Stimulated activated naive CD4-positive, alpha-beta T cell treated with Interleukin-2 at 50 U/mL for 16 hours (primary cell): ENCODE results near the gene TNFSF9.
"Not testable (repeated sequence)": the region's sequence is repeated elsewhere in the genome, so short reads cannot be mapped to it uniquely, and the experiment has no call there.

Source experiments
- DNase-seq: peaks from one replicate; lab custom pipeline; 2025; lab: John Stamatoyannopoulos, UW

TNFSF9 gene

GRCh38 chr19:6508028-6508771 lies 22.6 kb upstream of the TNFSF9 start:
- DNase-seq, result not testable (repeated sequence)

GRCh38 chr19:6509118-6509971 lies 21.5 kb upstream of the TNFSF9 start:
- no peak for DNase-seq

- DNase-seq, result no peak
Observed at GRCh38 chr19:6510618-6511017, 20.2 kb upstream of the TNFSF9 start.

GRCh38 chr19:6514089-6514488 lies 16.7 kb upstream of the TNFSF9 start:
- no peak for DNase-seq

- no peak for DNase-seq
Observed at GRCh38 chr19:6514926-6515544, 15.8 kb upstream of the TNFSF9 start.

- peak; percentile 59 for DNase-seq
Observed at GRCh38 chr19:6516018-6516658, 14.7 kb upstream of the TNFSF9 start.

GRCh38 chr19:6516659-6517291 lies 14.1 kb upstream of the TNFSF9 start:
- DNase-seq, result peak; percentile 89

GRCh38 chr19:6518145-6518911 lies 12.5 kb upstream of the TNFSF9 start:
- no peak for DNase-seq

- no peak for DNase-seq
Observed at GRCh38 chr19:6519289-6519688, 11.5 kb upstream of the TNFSF9 start.

GRCh38 chr19:6521718-6522646 lies 8.8 kb upstream of the TNFSF9 start:
- peak; percentile 62 for DNase-seq

- DNase-seq, result no peak
Observed at GRCh38 chr19:6522712-6523111, 8.1 kb upstream of the TNFSF9 start.

- DNase-seq, result no peak
Observed at GRCh38 chr19:6524311-6524710, 6.5 kb upstream of the TNFSF9 start.

GRCh38 chr19:6527893-6528543 lies 2.8 kb upstream of the TNFSF9 start:
- DNase-seq, result no peak

GRCh38 chr19:6528544-6529121 lies 2.2 kb upstream of the TNFSF9 start:
- DNase-seq, result no peak

- DNase-seq, result no peak
Observed at GRCh38 chr19:6529351-6529750, 1.5 kb upstream of the TNFSF9 start.

GRCh38 chr19:6529937-6530385 lies 865 bp upstream of the TNFSF9 start:
- DNase-seq, result no peak

GRCh38 chr19:6531163-6531955 lies 533 bp downstream of the TNFSF9 start:
- DNase-seq, result no peak

- no peak for DNase-seq
Observed at GRCh38 chr19:6531956-6532243, 1.1 kb downstream of the TNFSF9 start.
